OCI-LY7 (cell line): ENCODE results near the gene DPP8. TPM values are rescaled to one million over a fixed set of nuclear protein-coding genes. Genes with fewer than 3 reads are reported as not detected.

Source experiments
- BruUV-seq: library from RNA; stranded (reverse); fragments of 400-500 nt; replicated peaks from 2 replicates; lab custom pipeline; 2021; lab: Mats Ljungman, UMichigan
- CTCF ChIA-PET: fragments of 300-600 bp; sonication (Branson Sonifier 250); formaldehyde crosslinking; loops from one replicate; lab custom pipeline; 2022; ENCODE audit warnings: antibody characterized with exemption; ENCODE audit not compliant: unreplicated experiment; lab: Charles Lee
- POLR2A ChIA-PET: fragments of 300-600 bp; sonication (Branson Sonifier 250); formaldehyde crosslinking; loops from one replicate; lab custom pipeline; 2022; ENCODE audit warnings: antibody characterized with exemption; lab: Charles Lee
- DNase-seq: peaks from one replicate; pipeline ENCODE4 v3.0.0-alpha.2; 2015; ENCODE audit warnings: low spot score
- H2AFZ ChIP-seq: fragments of 200-600 bp; sonication (generic), shearing (Covaris generic); 2 replicates; pipeline ENCODE4 v1.6.1; 2014; ENCODE audit warnings: mild to moderate bottlenecking, antibody characterized with exemption, low read length, moderate library complexity
- H3K27ac ChIP-seq: fragments of 200-600 bp; sonication (generic); 2 replicates; pipeline ENCODE4 v1.5.1; 2014; ENCODE audit warnings: mixed run types, low read depth, mild to moderate bottlenecking, moderate library complexity, low read length, inconsistent platforms; ENCODE audit not compliant: poor library complexity, severe bottlenecking
- H3K36me3 ChIP-seq: fragments of 200-600 bp; sonication (generic); 2 replicates; pipeline ENCODE4 v1.6.1; 2014; ENCODE audit warnings: mild to moderate bottlenecking, antibody characterized with exemption, low read length, moderate library complexity, mixed read lengths; ENCODE audit not compliant: insufficient read depth
- H3K4me1 ChIP-seq: fragments of 200-600 bp; sonication (generic); 2 replicates; pipeline ENCODE4 v1.5.1; 2014; ENCODE audit warnings: mild to moderate bottlenecking, low read length; ENCODE audit not compliant: insufficient read depth, poor library complexity, severe bottlenecking
- H3K4me2 ChIP-seq: fragments of 200-600 bp; sonication (generic); 2 replicates; pipeline ENCODE4 v1.6.1; 2014; ENCODE audit warnings: mild to moderate bottlenecking, low read length
- H3K4me3 ChIP-seq: fragments of 200-600 bp; sonication (generic); 2 replicates; pipeline ENCODE4 v1.5.1; 2014; ENCODE audit warnings: mild to moderate bottlenecking, low read depth, low read length; ENCODE audit not compliant: poor library complexity, severe bottlenecking
- H3K79me2 ChIP-seq: fragments of 200-600 bp; sonication (generic); 2 replicates; pipeline ENCODE4 v1.6.1; 2016; ENCODE audit warnings: low read depth, mild to moderate bottlenecking, low read length, moderate library complexity, mixed read lengths; ENCODE audit not compliant: insufficient read depth
- H3K9me2 ChIP-seq: fragments of 200-600 bp; sonication (generic); 2 replicates; pipeline ENCODE4 v1.6.1; 2016; ENCODE audit warnings: mild to moderate bottlenecking, low read length, mixed read lengths; ENCODE audit not compliant: insufficient read depth
- H3K9me3 ChIP-seq: fragments of 200-600 bp; sonication (generic); 2 replicates; pipeline ENCODE4 v1.6.1; 2014; ENCODE audit warnings: mild to moderate bottlenecking, mixed run types, low read length, mixed read lengths
- H4K20me1 ChIP-seq: fragments of 200-600 bp; sonication (generic); 2 replicates; pipeline ENCODE4 v1.6.1; 2014; ENCODE audit warnings: mild to moderate bottlenecking, antibody characterized with exemption, low read length, moderate library complexity, mixed read lengths; ENCODE audit not compliant: insufficient read depth
- CTCF ChIP-seq: fragments of 200-600 bp; sonication (generic); conservative IDR thresholded peaks from 2 replicates; pipeline ENCODE4 v1.5.1; 2014; ENCODE audit warnings: mild to moderate bottlenecking, antibody characterized with exemption, low read length, moderate library complexity, mixed read lengths
- EZH2phosphoT487 ChIP-seq: fragments of 200-600 bp; sonication (generic); IDR thresholded peaks from 2 replicates; pipeline ENCODE4 v1.6.1; 2018; ENCODE audit warnings: low read depth, borderline replicate concordance, mild to moderate bottlenecking, mixed run types, antibody characterized with exemption, low read length, moderate library complexity, mixed read lengths
- intact Hi-C: fragments of 100-400 bp; cut with micrococcal nuclease; formaldehyde crosslinking; loops from one replicate; pipeline ENCODE4 v1.10.0; 2022; ENCODE audit not compliant: unreplicated experiment
- total RNA-seq, 2 experiments: library from RNA; depleted of rRNA in 1 of 2; stranded (reverse); fragments of >200 nt in 1 of 2; shearing (Covaris generic) in 1 of 2; gene quantifications; 2 replicates each; pipeline ENCODE4 v1.2.3, GENCODE V29; 2014 to 2022

Gene DPP8
- total RNA-seq, 2 experiments from 2014 or later = 43.0 to 52.1 TPM

- no peaks in the 10 kb centered on the region for H3K9me2 ChIP-seq
- BruUV-seq = no TSS peak
- intact Hi-C loops = no loop called here
Observed at GRCh38 chr15:65451989-65452388, 65.5 kb downstream of the DPP8 start.

GRCh38 chr15:65450556-65450955 is 66.9 kb downstream of the DPP8 start:
- DNase-seq = no peak
- no peaks in the 10 kb centered on the region for H3K9me2 ChIP-seq
- no peaks in the 10 kb centered on the region for H3K9me3 ChIP-seq
- H3K79me2 ChIP-seq = no peaks in the 10 kb centered on the region
- no peak overlapping the region for H2AFZ ChIP-seq
- ChIA-PET CTCF (no interaction called here), POLR2A (no interaction called here)
- TF ChIP-seq CTCF (no peak), EZH2phosphoT487 (no peak)
- H3K27ac ChIP-seq = no peak overlapping the region
- peaks cover 84% of the 10 kb centered on the region for H3K36me3 ChIP-seq
- peaks cover 3% of the 10 kb centered on the region for H3K4me1 ChIP-seq
- H3K4me2 ChIP-seq = no peak overlapping the region
- no peak overlapping the region for H3K4me3 ChIP-seq
- no TSS peak for BruUV-seq
- intact Hi-C loops = no loop called here
- no peaks in the 10 kb centered on the region for H4K20me1 ChIP-seq

More at GRCh38 chr15:65451989-65452388, 65.5 kb downstream of the DPP8 start:
- no peak for DNase-seq
- Histone ChIP-seq H3K36me3 (peaks cover 84% of the 10 kb centered on the region), H3K9me3 (no peaks in the 10 kb centered on the region), H3K4me1 (peaks cover 7% of the 10 kb centered on the region), H3K4me2 (no peak overlapping the region), H4K20me1 (no peaks in the 10 kb centered on the region), H3K79me2 (no peaks in the 10 kb centered on the region), H3K27ac (no peak overlapping the region), H3K4me3 (no peak overlapping the region), H2AFZ (no peak overlapping the region)
- no peak for TF ChIP-seq CTCF
- CTCF ChIA-PET = no interaction called here
- POLR2A ChIA-PET = interaction anchor here (0.6 kb wide), 1 partner anchor 13 kb away, joined by 3 read pairs; no protein-coding TSS in a partner anchor

DNA sequence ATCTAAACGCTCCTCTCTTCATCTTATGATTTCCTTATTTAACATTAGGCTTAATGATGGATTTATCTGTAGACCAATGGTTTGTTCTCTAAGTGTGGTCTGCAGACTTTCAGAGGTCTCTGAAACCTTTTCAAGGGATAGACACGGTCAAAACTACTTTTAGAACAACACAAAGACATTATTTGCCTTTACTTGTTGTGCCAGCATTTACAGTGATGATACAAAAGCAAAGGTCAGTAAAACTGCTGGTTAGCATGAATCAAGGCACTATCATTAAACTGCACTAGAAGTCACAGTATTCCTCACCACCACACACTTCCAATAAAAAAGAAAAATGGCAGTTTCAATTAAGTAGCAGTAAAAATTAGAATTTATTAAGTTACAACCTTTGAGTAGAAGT is 70.3 kb downstream of the DPP8 start:
- CTCF ChIA-PET = no interaction called here
- TF ChIP-seq EZH2phosphoT487 = no peak
- no peak for TF ChIP-seq CTCF
- no peak overlapping the region for H3K4me2 ChIP-seq
- intact Hi-C loops = no loop called here
- H3K27ac ChIP-seq = no peak overlapping the region
- no peaks in the 10 kb centered on the region for H3K9me2 ChIP-seq
- POLR2A ChIA-PET = interaction anchor here (0.7 kb wide), 1 partner anchor 365 kb away, joined by 4 read pairs; no protein-coding TSS in a partner anchor
- no peak overlapping the region for H2AFZ ChIP-seq
- no peak overlapping the region for H3K4me3 ChIP-seq
- H4K20me1 ChIP-seq = no peaks in the 10 kb centered on the region
- no peaks in the 10 kb centered on the region for H3K4me1 ChIP-seq
- no peaks in the 10 kb centered on the region for H3K79me2 ChIP-seq
- no TSS peak for BruUV-seq
- H3K36me3 ChIP-seq = peaks cover 79% of the 10 kb centered on the region
- no peak for DNase-seq
- H3K9me3 ChIP-seq = no peaks in the 10 kb centered on the region
